ENCODE data around the gene RAB3D. TPM values are rescaled to one million over a fixed set of nuclear protein-coding genes. Genes with fewer than 3 reads are reported as not detected.

Gene RAB3D
- total and polyA plus RNA-seq, 10 of the 15 experiments (the other 5 are each of a cell fraction or from before 2014, with no cell fraction given), result 1.1 to 15.7 (median 6.2) TPM

GRCh38 chr19:11374433-11375142, 35.1 kb upstream of the RAB3D start, which contains the start of gene SWSAP1 (continued):
- TF ChIP-seq NBN (IDR thresholded peaks at IDR 0.05) (peak; percentile 64; the same call in 1 of the 2 replicates), NKRF (conservative IDR thresholded peaks at IDR 0.05) (0 out of 2 replicates have a peak, but pooled peaks have one; percentile 18), EP300 (IDR thresholded peaks at IDR 0.05; ENCODE audit: borderline replicate concordance in 1 of 2, control insufficient read depth in 1 of 2, low read depth in 2 of 2, low read length in 2 of 2) (no peak), MEF2A (IDR thresholded peaks at IDR 0.05; ENCODE audit: insufficient read depth, low read depth, low read length) (0 out of 2 replicates have a peak, but pooled peaks have one; percentile 18), SMARCA5 (IDR thresholded peaks at IDR 0.05) (no peak; the same call in 1 of the 2 replicates), GABPA (IDR thresholded peaks at IDR 0.05; ENCODE audit: low read depth) (peak; percentile 79; the same call in 1 of the 2 replicates), BMI1 (IDR thresholded peaks at IDR 0.05; ENCODE audit: borderline replicate concordance) (no peak), BACH1 (IDR thresholded peaks at IDR 0.05; ENCODE audit: borderline replicate concordance) (peak; percentile 44; the same call in 1 of the 2 replicates), E4F1 (IDR thresholded peaks at IDR 0.05; ENCODE audit: borderline replicate concordance, partially characterized antibody) (peak; percentile 55), SMC3 (IDR thresholded peaks at IDR 0.05; ENCODE audit: borderline replicate concordance, low read length) (no peak), SPI1 (IDR thresholded peaks at IDR 0.05; ENCODE audit: borderline replicate concordance, insufficient read depth, low read depth, low read length) (no peak), CREM (IDR thresholded peaks at IDR 0.05; ENCODE audit: low read depth) (peak; percentile 71), POLR2AphosphoS5 (IDR thresholded peaks at IDR 0.05; ENCODE audit: low read length) (peak; percentile 87), CHD4 (IDR thresholded peaks at IDR 0.05) (no peak), LARP7 (IDR thresholded peaks at IDR 0.05) (no peak; the same call in 1 of the 2 replicates), RFX5 (IDR thresholded peaks at IDR 0.05; ENCODE audit: low read depth, low read length) (0 out of 2 replicates have a peak, but pooled peaks have one; percentile 12), MTA2 (IDR thresholded peaks at IDR 0.05; ENCODE audit: low read depth) (no peak), TAF1 (IDR thresholded peaks at IDR 0.05; ENCODE audit: borderline replicate concordance, low read depth, low read length) (0 out of 2 replicates have a peak, but pooled peaks have one; percentile 10)

Data from GM12878 (cell line).